ENCODE measurements around the gene C13orf46.
"Not testable (repeated sequence)": the region's sequence is repeated elsewhere in the genome, so short reads cannot be mapped to it uniquely, and the experiment has no call there.

C13orf46 gene

GRCh38 chr13:113919761-113920559 lies 53.9 kb downstream of the C13orf46 start:
- no peaks in the 10 kb centered on the region for H3K4me1 ChIP-seq (ENCODE audit: control insufficient read depth, insufficient read depth, low read length)
- DNase-seq (ENCODE audit: low read depth) = no peak

DNA sequence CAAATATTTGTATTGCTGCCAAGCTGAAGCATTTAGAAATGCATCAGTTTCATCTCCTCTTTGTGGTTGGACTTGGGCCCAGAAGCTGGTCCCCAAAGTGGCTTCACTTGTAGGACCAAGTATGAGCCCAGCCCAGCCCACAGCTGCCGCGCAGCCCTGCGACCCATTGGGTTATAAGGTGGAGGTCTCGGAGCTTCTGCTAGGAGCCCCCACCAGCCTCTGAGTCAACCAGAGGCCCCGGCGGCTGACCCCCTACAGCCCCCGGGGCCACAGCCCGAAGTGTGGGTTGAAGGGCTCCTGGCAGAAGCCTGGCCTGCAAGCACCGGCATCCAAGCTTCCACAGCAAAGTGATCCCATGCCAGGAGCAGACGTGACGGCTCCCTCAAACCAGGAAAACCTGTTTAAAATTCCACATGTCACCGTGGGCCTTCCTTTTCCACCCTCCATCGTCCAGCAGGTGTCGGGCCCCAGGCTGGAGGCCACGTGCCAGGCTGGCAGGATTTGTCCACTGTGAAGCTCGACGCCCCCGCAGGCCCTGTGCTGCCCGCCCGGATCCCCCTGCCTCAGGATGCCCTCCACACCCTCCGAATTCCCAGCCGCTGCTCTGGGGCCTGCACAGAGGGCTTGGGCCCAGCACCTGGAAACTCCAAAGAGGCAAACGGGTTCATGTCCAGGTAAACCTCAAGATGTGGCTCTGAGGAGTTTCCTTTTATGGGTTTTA lies 54.7 kb downstream of the C13orf46 start:
- Histone ChIP-seq H3K36me3 (ENCODE audit: control insufficient read depth, insufficient read depth, low read length, severe bottlenecking) (no peaks in the 10 kb centered on the region), H3K27me3 (replicated peaks; ENCODE audit: control insufficient read depth, insufficient read depth, low read length) (no peaks in the 10 kb centered on the region), H3K4me1 (ENCODE audit: control insufficient read depth, insufficient read depth, low read length) (no peaks in the 10 kb centered on the region), H3K4me3 (ENCODE audit: low read length) (no peak overlapping the region), H3K9me3 (ENCODE audit: control insufficient read depth, low read length) (peaks cover 29% of the 10 kb centered on the region), H3K9ac (ENCODE audit: low read length) (no peak overlapping the region)
- DNase-seq (ENCODE audit: low read depth) = no peak

More at GRCh38 chr13:113919761-113920559, 53.9 kb downstream of the C13orf46 start:
- Histone ChIP-seq H3K36me3 (ENCODE audit: control insufficient read depth, insufficient read depth, low read length, severe bottlenecking) (no peaks in the 10 kb centered on the region), H3K9me3 (ENCODE audit: control insufficient read depth, low read length) (peaks cover 28% of the 10 kb centered on the region), H3K27me3 (replicated peaks; ENCODE audit: control insufficient read depth, insufficient read depth, low read length) (no peaks in the 10 kb centered on the region), H3K4me3 (ENCODE audit: low read length) (no peak overlapping the region), H3K9ac (ENCODE audit: low read length) (no peak overlapping the region)

- no peak for DNase-seq (ENCODE audit: low read depth)
- H3K36me3 ChIP-seq (ENCODE audit: control insufficient read depth, insufficient read depth, low read length, severe bottlenecking) = no peaks in the 10 kb centered on the region
- no peak overlapping the region for H3K9ac ChIP-seq (ENCODE audit: low read length)
- H3K4me3 ChIP-seq (ENCODE audit: low read length) = no peak overlapping the region
- H3K27me3 ChIP-seq (replicated peaks; ENCODE audit: control insufficient read depth, insufficient read depth, low read length) = no peaks in the 10 kb centered on the region
- peaks cover 31% of the 10 kb centered on the region for H3K9me3 ChIP-seq (ENCODE audit: control insufficient read depth, low read length)
- no peaks in the 10 kb centered on the region for H3K4me1 ChIP-seq (ENCODE audit: control insufficient read depth, insufficient read depth, low read length)
Measured at GRCh38 chr13:113918580-113918979, 55.3 kb downstream of the C13orf46 start.

DNA sequence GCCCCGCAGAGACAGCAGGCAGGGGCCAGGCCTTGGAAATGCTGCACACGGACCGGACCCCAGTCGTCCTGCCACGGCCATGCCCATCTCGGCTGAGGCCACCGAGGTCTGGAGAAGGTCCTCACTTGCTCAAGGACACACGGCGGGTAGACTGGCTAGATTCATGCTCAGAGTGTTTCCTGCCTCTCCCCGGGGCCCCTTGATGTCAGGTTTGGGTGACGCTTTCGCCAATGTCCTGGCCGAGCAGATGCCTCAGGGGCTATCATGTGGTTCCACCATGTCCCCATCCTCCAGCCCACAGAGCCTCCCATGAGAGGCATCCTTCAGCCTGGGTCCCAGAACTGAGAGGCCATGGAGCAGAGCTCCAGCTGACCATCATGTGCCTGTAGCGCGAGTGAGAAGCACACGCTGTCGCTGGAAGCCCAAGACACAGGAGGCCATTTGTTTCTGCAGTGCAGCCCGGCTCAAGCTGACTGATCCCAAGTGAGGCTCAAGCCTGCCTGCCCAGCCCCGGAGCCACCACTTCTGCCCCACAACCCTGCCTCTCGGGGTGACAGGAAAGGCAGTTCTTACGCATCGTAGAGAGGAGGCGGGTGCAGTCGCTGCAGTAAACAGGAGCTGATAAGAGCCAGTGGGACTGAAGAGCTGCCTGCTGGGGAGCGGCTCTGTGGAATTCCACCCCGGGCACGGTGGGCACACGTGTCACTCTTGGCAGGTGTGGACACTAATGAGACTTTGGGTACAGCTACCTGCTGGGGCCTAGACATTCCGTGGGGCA lies 56.1 kb downstream of the C13orf46 start:
- no peak for DNase-seq (ENCODE audit: low read depth)
- H3K4me3 ChIP-seq (ENCODE audit: low read length) = no peak overlapping the region

GRCh38 chr13:113917096-113917495 lies 56.8 kb downstream of the C13orf46 start:
- Histone ChIP-seq H3K4me1 (ENCODE audit: control insufficient read depth, insufficient read depth, low read length) (no peaks in the 10 kb centered on the region), H3K36me3 (ENCODE audit: control insufficient read depth, insufficient read depth, low read length, severe bottlenecking) (no peaks in the 10 kb centered on the region), H3K27me3 (replicated peaks; ENCODE audit: control insufficient read depth, insufficient read depth, low read length) (no peaks in the 10 kb centered on the region), H3K9ac (ENCODE audit: low read length) (no peak overlapping the region), H3K4me3 (ENCODE audit: low read length) (no peak overlapping the region), H3K9me3 (ENCODE audit: control insufficient read depth, low read length) (peaks cover 35% of the 10 kb centered on the region)
- DNase-seq (ENCODE audit: low read depth) = no peak

More for the DNA sequence above, 56.1 kb downstream of the C13orf46 start:
- Histone ChIP-seq H3K9me3 (ENCODE audit: control insufficient read depth, low read length) (peaks cover 31% of the 10 kb centered on the region), H3K9ac (ENCODE audit: low read length) (no peak overlapping the region), H3K4me1 (ENCODE audit: control insufficient read depth, insufficient read depth, low read length) (no peaks in the 10 kb centered on the region), H3K36me3 (ENCODE audit: control insufficient read depth, insufficient read depth, low read length, severe bottlenecking) (no peaks in the 10 kb centered on the region), H3K27me3 (replicated peaks; ENCODE audit: control insufficient read depth, insufficient read depth, low read length) (no peaks in the 10 kb centered on the region)

DNA sequence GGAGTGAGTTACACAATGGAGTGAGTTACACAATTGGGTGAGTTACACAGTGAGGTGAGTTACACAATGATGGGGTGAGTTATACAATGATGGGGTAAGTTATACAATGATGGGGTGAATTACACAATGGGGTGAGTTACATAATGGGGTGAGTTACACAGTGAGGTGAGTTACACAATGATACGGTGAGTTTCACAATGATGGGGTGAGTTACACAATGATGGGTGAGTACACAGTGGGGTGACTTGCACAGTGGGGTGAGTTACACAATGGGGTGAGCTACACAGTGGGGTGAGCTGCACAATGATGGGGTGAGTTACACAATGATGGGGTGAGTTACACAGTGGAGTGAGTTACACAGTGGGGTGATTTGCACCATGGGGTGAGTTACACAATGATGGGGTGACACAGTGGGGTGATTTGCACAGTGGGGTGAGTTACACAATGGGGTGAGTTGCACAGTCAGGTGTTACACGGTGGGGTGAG lies 57.5 kb downstream of the C13orf46 start:
- Histone ChIP-seq H3K4me1 (ENCODE audit: control insufficient read depth, insufficient read depth, low read length) (no peaks in the 10 kb centered on the region), H3K4me3 (ENCODE audit: low read length) (no peak overlapping the region), H3K9me3 (ENCODE audit: control insufficient read depth, low read length) (peaks cover 34% of the 10 kb centered on the region), H3K36me3 (ENCODE audit: control insufficient read depth, insufficient read depth, low read length, severe bottlenecking) (no peaks in the 10 kb centered on the region), H3K9ac (ENCODE audit: low read length) (no peak overlapping the region), H3K27me3 (replicated peaks; ENCODE audit: control insufficient read depth, insufficient read depth, low read length) (no peaks in the 10 kb centered on the region)
- peak; percentile 58 for DNase-seq (ENCODE audit: low read depth)

DNA sequence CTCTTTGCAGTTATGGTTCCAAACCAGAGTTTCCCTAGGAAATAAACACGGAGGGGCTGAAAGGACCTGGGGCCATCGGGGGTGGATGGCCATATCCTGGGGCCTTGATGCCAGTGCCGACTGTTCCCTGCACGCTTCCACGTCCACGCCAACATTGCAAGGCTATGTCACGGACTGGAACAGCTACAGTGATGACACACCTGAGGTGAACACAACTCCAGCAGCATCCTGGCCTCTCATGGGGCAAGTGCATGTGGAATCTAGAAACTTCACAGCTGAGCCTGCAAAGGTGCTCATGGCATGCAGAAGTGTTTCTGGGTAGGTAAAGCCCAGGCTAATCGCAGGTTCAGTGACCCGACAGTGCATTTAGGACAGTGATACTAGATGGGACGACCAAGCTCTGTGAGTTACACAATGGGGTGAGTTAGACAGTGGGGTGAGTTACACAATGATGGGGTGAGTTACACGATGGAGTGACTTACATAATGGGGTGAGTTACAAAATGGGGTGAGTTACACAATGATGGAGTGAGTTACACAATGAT lies 58.0 kb downstream of the C13orf46 start:
- Histone ChIP-seq H3K9me3 (ENCODE audit: control insufficient read depth, low read length) (peaks cover 37% of the 10 kb centered on the region), H3K36me3 (ENCODE audit: control insufficient read depth, insufficient read depth, low read length, severe bottlenecking) (no peaks in the 10 kb centered on the region), H3K9ac (ENCODE audit: low read length) (no peak overlapping the region), H3K4me1 (ENCODE audit: control insufficient read depth, insufficient read depth, low read length) (no peaks in the 10 kb centered on the region), H3K4me3 (ENCODE audit: low read length) (no peak overlapping the region), H3K27me3 (replicated peaks; ENCODE audit: control insufficient read depth, insufficient read depth, low read length) (no peaks in the 10 kb centered on the region)
- DNase-seq (ENCODE audit: low read depth) = no peak

DNA sequence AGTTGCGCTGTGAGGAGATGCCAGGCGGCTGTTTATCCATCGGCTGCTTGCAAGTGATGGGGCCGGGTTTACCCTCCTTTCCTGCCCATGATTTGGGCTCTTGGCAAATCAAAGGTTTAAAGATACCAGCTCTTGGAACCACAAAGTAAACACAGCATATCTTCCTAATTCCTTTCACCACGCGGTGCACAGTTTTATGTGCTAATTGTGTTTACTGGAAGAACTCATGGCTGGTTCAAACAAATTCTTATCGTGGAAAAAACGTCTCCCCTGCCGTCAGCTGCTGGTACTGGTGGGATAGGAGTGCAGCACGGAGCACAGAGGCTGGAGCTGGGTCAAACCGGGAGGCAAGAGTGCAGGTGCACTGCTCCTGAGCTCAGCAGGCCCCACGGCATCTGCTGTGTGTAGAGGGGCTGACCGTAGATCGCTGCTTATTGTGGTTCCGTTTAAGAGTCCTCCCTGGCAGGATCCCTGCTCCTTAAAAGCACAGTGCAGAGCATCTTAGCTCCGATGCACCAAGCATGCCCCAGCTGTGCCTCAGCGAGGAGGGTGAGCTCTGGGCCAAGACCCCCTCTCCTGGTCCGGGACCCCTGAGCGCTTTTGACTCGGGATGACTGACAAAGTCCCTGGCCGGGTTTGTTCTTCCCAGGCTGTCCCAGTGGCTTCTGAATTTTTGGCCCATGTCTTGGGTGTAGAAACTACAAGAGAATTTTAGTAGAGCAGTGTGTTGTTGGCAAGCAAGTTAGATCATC lies 58.7 kb downstream of the C13orf46 start:
- Histone ChIP-seq H3K27me3 (replicated peaks; ENCODE audit: control insufficient read depth, insufficient read depth, low read length) (no peaks in the 10 kb centered on the region), H3K9me3 (ENCODE audit: control insufficient read depth, low read length) (peaks cover 37% of the 10 kb centered on the region)
- DNase-seq (ENCODE audit: low read depth) = no peak

DNA sequence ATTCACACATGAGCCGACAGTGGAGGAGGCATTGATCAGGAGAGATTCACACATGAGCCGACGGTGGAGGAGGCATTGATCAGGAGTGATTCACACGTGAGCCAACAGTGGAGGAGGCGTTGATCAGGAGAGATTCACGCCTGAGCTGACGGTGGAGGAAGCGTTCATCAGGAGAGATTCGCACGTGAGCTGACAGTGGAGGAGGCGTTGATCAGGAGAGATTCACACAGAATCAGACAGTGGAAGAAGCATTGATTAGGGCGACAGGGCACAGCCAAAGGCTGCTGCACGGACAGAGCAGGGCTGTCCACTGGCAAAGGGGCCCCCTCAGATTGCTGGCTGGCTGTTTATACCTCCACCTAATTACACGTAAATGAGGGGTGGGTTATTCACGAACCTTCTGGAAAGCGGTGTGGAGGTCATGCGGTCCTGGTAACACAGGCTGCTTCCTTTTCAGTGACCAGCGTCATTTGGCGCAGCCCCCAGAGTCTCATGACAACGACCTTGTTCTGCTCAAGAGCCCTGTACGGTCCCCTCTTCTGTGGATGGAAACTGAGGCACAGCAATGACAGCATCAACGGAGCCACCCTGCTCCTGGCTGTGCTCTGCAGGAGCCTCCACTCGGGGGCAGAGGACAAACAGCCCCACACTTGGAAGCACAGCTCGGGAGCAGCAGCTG lies 59.4 kb downstream of the C13orf46 start:
- no peak for DNase-seq (ENCODE audit: low read depth)
- H3K4me3 ChIP-seq (ENCODE audit: low read length) = no peak overlapping the region
- no peaks in the 10 kb centered on the region for H3K27me3 ChIP-seq (replicated peaks; ENCODE audit: control insufficient read depth, insufficient read depth, low read length)
- H3K36me3 ChIP-seq (ENCODE audit: control insufficient read depth, insufficient read depth, low read length, severe bottlenecking) = no peaks in the 10 kb centered on the region
- no peaks in the 10 kb centered on the region for H3K4me1 ChIP-seq (ENCODE audit: control insufficient read depth, insufficient read depth, low read length)
- H3K9me3 ChIP-seq (ENCODE audit: control insufficient read depth, low read length) = peaks cover 37% of the 10 kb centered on the region
- H3K9ac ChIP-seq (ENCODE audit: low read length) = no peak overlapping the region

More for the DNA sequence above, 58.7 kb downstream of the C13orf46 start:
- Histone ChIP-seq H3K4me3 (ENCODE audit: low read length) (no peak overlapping the region), H3K9ac (ENCODE audit: low read length) (no peak overlapping the region), H3K4me1 (ENCODE audit: control insufficient read depth, insufficient read depth, low read length) (no peaks in the 10 kb centered on the region), H3K36me3 (ENCODE audit: control insufficient read depth, insufficient read depth, low read length, severe bottlenecking) (no peaks in the 10 kb centered on the region)

GRCh38 chr13:113913838-113914237 lies 60.0 kb downstream of the C13orf46 start:
- not testable (repeated sequence) for H3K4me3 ChIP-seq (ENCODE audit: low read length); H3K36me3 ChIP-seq (ENCODE audit: control insufficient read depth, insufficient read depth, low read length, severe bottlenecking); H3K9ac ChIP-seq (ENCODE audit: low read length); DNase-seq (ENCODE audit: low read depth); H3K4me1 ChIP-seq (ENCODE audit: control insufficient read depth, insufficient read depth, low read length); H3K27me3 ChIP-seq (replicated peaks; ENCODE audit: control insufficient read depth, insufficient read depth, low read length)
- peaks cover 37% of the 10 kb centered on the region for H3K9me3 ChIP-seq (ENCODE audit: control insufficient read depth, low read length)
